Activated naive CD4-positive, alpha-beta T cell treated with anti-CD3 and anti-CD28 coated beads for 36 hours (primary cell): ENCODE data around the gene HOXC4. TPM values are rescaled to one million over a fixed set of nuclear protein-coding genes. Genes with fewer than 3 reads are reported as not detected.

ENCODE experiments used
- CTCF ChIA-PET: fragments of 350-600 bp; sonication (Branson Sonifier 250); formaldehyde crosslinking; loops from one replicate; lab custom pipeline; 2021; ENCODE audit warnings: antibody characterized with exemption; lab: Charles Lee
- DNase-seq: peaks from one replicate; pipeline ENCODE4 v3.0.0-alpha.2; 2020
- H3K27ac Mint-ChIP-seq: one replicate; pipeline ENCODE4 v1.8.0; 2021; ENCODE audit warnings: mild to moderate bottlenecking, mixed read lengths
- H3K27me3 Mint-ChIP-seq: one replicate; pipeline ENCODE4 v1.8.0; 2021; ENCODE audit warnings: low read depth, mixed read lengths
- H3K36me3 Mint-ChIP-seq: one replicate; pipeline ENCODE4 v1.8.0; 2021; ENCODE audit warnings: low read depth, mixed read lengths
- H3K4me1 Mint-ChIP-seq: one replicate; pipeline ENCODE4 v1.8.0; 2021; ENCODE audit warnings: low read depth, mixed read lengths
- H3K4me3 Mint-ChIP-seq: one replicate; pipeline ENCODE4 v1.8.0; 2021; ENCODE audit warnings: mild to moderate bottlenecking, moderate library complexity, mixed read lengths
- H3K9me3 Mint-ChIP-seq: one replicate; pipeline ENCODE4 v1.8.0; 2021; ENCODE audit warnings: mixed read lengths
- intact Hi-C: fragments of 100-400 bp; cut with micrococcal nuclease; formaldehyde crosslinking; loops from one replicate; pipeline ENCODE4 v1.15.1; 2023
- total RNA-seq, 2 experiments: library from RNA; stranded (reverse); gene quantifications; one replicate each; pipeline ENCODE4 v1.2.3, GENCODE V29; 2021

HOXC4 gene
- total RNA-seq, 2 experiments from 2014 or later = 0.12 TPM; not detected in 1

- CTCF ChIA-PET = interaction anchor here (1.0 to 6.5 kb wide), 4 partner anchors 22 to 196 kb away, joined by 3 to 72 read pairs (median 23); partner anchors contain the start of genes HOXC5 and SMUG1
- Mint-ChIP-seq H3K4me1 (peaks cover 32% of the 10 kb centered on the region), H3K27me3 (peaks cover 87% of the 10 kb centered on the region), H3K4me3 (no peak overlapping the region), H3K36me3 (no peaks in the 10 kb centered on the region), H3K27ac (no peak overlapping the region), H3K9me3 (no peaks in the 10 kb centered on the region)
- no peak for DNase-seq
- intact Hi-C loops = no loop called here
These were observed 43.3 kb upstream of the HOXC4 start for GRCh38 chr12:54010053-54010971.

DNA sequence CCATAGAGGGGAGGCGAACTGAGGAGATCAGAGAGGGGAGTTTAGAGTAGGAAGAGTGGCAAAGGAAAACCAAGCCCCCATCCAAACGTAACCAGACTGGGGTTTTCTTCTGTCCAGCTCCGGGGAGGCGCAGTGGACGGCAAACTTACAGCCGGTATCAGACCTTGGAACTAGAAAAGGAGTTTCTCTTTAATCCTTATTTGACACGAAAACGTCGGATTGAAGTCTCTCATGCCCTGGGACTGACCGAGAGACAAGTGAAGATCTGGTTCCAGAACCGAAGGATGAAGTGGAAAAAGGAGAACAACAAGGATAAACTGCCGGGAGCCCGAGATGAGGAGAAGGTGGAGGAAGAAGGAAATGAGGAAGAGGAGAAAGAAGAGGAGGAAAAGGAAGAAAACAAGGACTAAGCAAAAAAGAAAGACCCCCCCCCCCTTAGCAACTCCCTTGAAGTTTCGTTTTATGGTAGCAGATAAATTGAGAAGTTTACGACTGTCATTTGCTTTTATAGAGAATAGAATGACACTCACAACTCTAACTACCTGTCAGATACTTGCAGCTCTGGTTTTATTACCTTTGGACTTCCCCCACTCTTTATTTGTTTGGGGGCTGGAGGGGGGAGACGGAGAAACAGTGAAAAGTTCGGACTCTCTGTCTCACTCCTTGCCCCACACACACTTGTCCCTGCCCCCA, 42.5 kb upstream of the HOXC4 start:
- no peaks in the 10 kb centered on the region for H3K9me3 Mint-ChIP-seq
- peaks cover 27% of the 10 kb centered on the region for H3K4me1 Mint-ChIP-seq
- H3K27ac Mint-ChIP-seq = no peak overlapping the region
- H3K27me3 Mint-ChIP-seq = peaks cover 88% of the 10 kb centered on the region
- CTCF ChIA-PET = no interaction called here
- H3K4me3 Mint-ChIP-seq = no peak overlapping the region
- H3K36me3 Mint-ChIP-seq = no peaks in the 10 kb centered on the region
- intact Hi-C loops = no loop called here
- no peak for DNase-seq

DNA sequence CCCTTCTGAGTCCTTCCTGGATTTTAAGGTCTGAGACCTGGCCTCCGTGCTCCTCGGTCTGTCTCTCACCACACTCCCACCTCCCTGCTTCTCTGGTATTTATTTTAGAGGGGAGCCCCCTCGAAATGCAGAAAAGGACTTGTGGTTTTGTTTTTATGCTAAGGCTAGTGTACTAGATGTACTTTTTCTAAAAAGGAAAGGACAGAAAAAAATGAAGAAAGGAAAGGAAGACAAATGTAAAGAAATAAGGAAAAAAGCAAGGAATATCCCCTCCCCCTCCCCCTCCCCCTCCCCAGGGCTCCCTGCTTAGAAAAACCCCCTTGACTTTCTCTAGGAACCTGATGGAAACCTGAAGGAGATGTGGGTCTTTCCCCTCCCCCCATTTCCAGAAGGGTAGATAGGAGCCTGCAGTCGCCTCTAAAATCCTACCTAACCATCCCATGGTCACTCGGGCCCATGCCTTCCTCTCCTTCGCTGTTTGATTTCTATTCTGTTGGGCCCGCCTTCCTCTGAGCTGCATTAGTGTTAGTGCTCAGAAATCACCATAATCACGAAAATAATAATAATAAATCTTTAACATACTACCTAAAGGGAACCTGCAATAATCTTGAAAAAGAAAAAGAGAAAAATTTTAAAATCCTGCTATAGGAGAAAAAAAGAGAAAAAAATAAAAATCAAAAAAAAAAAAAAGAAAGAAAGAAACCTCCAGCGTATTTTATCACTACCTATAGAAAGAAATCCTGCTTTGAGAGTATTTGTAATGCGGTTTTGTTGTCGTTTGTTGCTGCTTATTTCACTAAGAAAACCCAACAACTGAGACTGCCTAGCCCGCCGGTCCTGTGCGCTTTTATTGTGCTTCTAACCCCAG, 41.7 kb upstream of the HOXC4 start:
- Mint-ChIP-seq H3K27ac (no peak overlapping the region), H3K36me3 (no peaks in the 10 kb centered on the region), H3K4me1 (peaks cover 21% of the 10 kb centered on the region), H3K4me3 (no peak overlapping the region), H3K27me3 (peaks cover 83% of the 10 kb centered on the region), H3K9me3 (no peaks in the 10 kb centered on the region)
- DNase-seq = no peak
- intact Hi-C loops = no loop called here
- CTCF ChIA-PET = interaction anchor here (1.4 kb wide), 1 partner anchor 21 kb away, joined by 4 read pairs; the partner anchor contains the start of gene HOXC5

DNA sequence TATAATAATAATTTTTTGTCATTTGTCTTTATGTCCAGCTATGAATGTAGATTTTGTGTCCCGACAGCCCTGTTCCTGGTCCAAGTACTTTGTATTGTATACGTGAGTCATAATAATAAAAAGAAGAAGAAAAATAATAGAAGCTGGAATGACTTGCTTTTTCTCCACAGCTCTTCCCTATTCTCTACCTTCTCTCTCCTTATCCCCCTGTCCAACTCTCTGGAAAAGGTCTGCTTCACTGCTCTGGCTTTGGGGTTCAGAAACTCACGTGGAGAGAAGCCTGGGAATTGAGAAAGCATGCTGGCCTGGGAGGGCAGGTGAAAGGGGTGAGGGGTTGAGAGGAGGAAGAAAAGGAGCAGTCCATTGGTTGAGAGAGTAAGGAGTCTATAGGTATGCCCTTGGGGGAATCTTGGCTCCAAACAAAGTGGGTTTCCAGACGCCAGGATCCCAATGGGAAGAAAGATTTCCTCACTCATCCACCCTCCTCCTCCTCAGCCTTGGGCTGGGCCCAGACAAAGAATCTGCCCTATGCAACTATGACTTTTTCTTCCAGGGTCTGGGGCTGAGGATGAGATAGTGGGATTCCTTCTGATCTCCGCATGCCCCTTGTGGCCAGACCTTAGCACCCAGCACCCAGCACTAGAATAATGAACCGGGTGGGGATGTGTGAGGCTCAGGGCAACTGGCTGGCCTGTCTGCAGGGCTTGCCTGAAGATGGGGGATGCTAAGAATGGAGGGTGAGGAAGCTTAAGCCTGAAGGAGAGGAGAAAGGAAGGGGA, 40.8 kb upstream of the HOXC4 start:
- H3K9me3 Mint-ChIP-seq = no peaks in the 10 kb centered on the region
- peaks cover 83% of the 10 kb centered on the region for H3K27me3 Mint-ChIP-seq
- no peaks in the 10 kb centered on the region for H3K36me3 Mint-ChIP-seq
- no peak for DNase-seq
- H3K27ac Mint-ChIP-seq = no peak overlapping the region
- peaks cover 25% of the 10 kb centered on the region for H3K4me1 Mint-ChIP-seq
- no peak overlapping the region for H3K4me3 Mint-ChIP-seq
- intact Hi-C loops = no loop called here
- CTCF ChIA-PET = interaction anchor here (1.4 kb wide), 1 partner anchor 20 kb away, joined by 4 read pairs; the partner anchor contains the start of gene HOXC5

DNA sequence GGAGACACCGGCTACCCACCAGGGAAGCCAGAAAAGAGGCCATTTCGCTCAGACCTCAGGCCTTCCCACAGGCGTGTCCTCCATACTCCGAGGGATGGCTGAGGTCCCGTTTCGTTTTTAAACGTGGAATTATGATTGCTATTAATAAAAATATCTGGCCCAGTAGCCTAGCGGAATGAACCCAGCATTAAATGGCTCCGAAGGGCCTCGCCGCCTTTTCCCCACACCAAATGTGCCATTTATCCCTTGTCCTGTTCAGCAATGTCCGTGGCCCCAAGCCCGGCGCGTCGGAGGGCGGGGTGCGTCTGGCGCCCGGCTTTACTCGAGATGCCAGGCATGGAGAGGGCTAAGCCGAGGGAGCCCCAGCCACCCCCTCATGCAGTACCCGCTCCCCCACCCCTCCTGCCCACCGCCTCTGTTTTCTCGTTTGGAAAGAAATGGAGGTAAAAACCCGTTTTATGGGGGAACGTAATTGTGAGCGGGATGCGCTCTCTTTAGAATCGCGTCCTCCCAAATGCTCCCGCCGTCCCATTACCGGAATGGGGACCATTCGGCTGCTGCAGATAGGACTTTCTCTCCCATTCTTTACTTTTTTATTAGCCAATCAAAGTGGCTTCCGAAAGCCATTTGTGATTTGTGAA, 39.1 kb upstream of the HOXC4 start:
- no peaks in the 10 kb centered on the region for H3K36me3 Mint-ChIP-seq
- no peak for DNase-seq
- H3K4me1 Mint-ChIP-seq = peaks cover 28% of the 10 kb centered on the region
- no peak overlapping the region for H3K27ac Mint-ChIP-seq
- H3K4me3 Mint-ChIP-seq = no peak overlapping the region
- H3K9me3 Mint-ChIP-seq = no peaks in the 10 kb centered on the region
- CTCF ChIA-PET = no interaction called here
- intact Hi-C loops = loop anchor here (5.0 kb wide), 1 partner anchor 353 kb away; no protein-coding TSS in a partner anchor
- peaks cover 75% of the 10 kb centered on the region for H3K27me3 Mint-ChIP-seq

DNA sequence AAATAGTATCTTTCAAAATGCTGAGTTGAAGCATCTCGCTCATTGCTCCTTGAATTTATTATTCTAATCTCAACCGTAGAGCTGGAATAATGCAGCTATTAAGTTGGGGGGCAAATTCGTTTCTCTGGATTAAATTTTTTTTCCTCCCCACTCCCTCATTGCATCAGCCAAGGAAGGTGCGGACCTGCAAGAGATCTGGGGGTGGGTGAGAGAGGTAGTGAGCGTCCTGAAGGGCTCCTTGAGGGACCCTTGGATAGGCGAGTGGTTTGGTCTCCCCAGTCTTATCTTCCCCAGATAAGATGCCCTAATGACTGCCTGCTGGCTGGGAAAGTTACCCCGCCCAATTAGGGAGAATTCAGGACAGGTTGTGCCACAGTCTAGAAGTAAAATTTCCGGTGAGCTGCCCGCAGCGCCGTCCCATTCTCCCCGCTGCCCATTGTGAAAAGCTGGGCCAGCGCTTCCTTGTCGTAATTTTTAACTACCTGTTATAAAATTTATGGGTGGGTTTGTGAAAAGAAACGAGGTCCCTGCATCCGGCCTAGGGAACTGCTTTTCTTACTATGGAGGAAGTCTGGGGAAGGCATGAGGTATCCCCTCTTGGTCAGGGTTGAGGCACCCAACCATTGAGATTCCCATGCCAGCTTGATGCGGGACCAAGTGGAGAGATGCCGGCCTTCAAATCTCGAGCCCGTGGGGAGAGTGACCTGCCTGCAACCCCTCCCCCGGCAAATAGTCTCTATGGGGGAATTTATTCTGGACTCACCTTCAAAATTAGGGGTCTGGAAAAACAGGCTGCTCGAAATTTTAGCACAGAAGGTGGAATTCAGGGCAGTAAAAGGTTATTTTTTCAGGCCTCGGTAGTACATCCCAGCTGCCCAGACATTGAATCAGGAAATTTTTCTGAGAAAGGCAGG, 38.4 kb upstream of the HOXC4 start:
- Mint-ChIP-seq H3K36me3 (no peaks in the 10 kb centered on the region), H3K4me3 (no peak overlapping the region), H3K4me1 (peaks cover 28% of the 10 kb centered on the region), H3K9me3 (no peaks in the 10 kb centered on the region), H3K27ac (no peak overlapping the region), H3K27me3 (peaks cover 75% of the 10 kb centered on the region)
- CTCF ChIA-PET = interaction anchor here (0.8 to 1.5 kb wide), 2 partner anchors 17 to 186 kb away, joined by 3 to 9 read pairs; partner anchors contain the start of gene HOXC5
- intact Hi-C loops = loop anchor here (5.0 kb wide), 1 partner anchor 352 kb away; no protein-coding TSS in a partner anchor
- DNase-seq = no peak

GRCh38 chr12:54016051-54016450, 37.6 kb upstream of the HOXC4 start:
- peaks cover 27% of the 10 kb centered on the region for H3K4me1 Mint-ChIP-seq
- H3K27ac Mint-ChIP-seq = no peak overlapping the region
- DNase-seq = no peak
- peaks cover 76% of the 10 kb centered on the region for H3K27me3 Mint-ChIP-seq
- intact Hi-C loops = loop anchor here (5.0 kb wide), 1 partner anchor 351 kb away; no protein-coding TSS in a partner anchor
- no peaks in the 10 kb centered on the region for H3K36me3 Mint-ChIP-seq
- H3K4me3 Mint-ChIP-seq = no peak overlapping the region
- CTCF ChIA-PET = interaction anchor here (0.6 to 2.4 kb wide), 6 partner anchors 11 to 199 kb away, joined by 3 to 12 read pairs (median 5); partner anchors contain the start of gene HOXC5
- H3K9me3 Mint-ChIP-seq = no peaks in the 10 kb centered on the region

DNA sequence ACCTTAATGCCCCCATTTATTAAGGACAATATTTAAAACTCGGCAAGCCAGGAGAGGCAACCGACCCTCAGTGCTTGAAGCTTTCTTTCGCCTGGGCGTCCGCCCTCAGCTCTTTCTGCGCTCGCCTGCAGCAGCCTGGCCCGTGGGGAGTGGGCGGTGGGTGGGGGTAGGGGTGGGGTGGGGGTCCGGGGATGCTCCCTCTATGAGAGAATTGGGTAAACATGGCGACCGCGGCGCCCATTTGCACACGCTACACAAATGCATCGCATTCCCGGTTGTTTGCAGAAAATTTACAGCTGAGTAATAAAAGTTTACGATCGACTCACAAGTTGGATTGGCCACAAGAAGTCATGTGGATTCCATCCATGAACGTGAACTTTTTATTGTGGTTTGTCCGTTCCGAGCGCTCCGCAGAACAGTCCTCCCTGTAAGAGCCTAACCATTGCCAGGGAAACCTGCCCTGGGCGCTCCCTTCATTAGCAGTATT, 37.1 kb upstream of the HOXC4 start:
- Mint-ChIP-seq H3K9me3 (no peaks in the 10 kb centered on the region), H3K36me3 (no peaks in the 10 kb centered on the region), H3K27ac (no peak overlapping the region), H3K27me3 (peaks cover 75% of the 10 kb centered on the region), H3K4me3 (no peak overlapping the region), H3K4me1 (peaks cover 24% of the 10 kb centered on the region)
- DNase-seq = no peak
- intact Hi-C loops = loop anchor here (5.0 kb wide), 1 partner anchor 351 kb away; no protein-coding TSS in a partner anchor
- CTCF ChIA-PET = interaction anchor here (0.6 to 2.4 kb wide), 6 partner anchors 11 to 199 kb away, joined by 3 to 12 read pairs (median 5); partner anchors contain the start of gene HOXC5

GRCh38 chr12:54017027-54017788, 36.4 kb upstream of the HOXC4 start:
- H3K4me3 Mint-ChIP-seq = peak overlapping the region; percentile 76
- H3K27me3 Mint-ChIP-seq = peaks cover 77% of the 10 kb centered on the region
- intact Hi-C loops = loop anchor here (1.0 to 5.0 kb wide), 2 partner anchors 8 to 350 kb away; no protein-coding TSS in a partner anchor
- DNase-seq = peak; percentile 19
- no peaks in the 10 kb centered on the region for H3K36me3 Mint-ChIP-seq
- CTCF ChIA-PET = interaction anchor here (0.6 to 2.4 kb wide), 13 partner anchors 8 to 198 kb away, joined by 3 to 12 read pairs (median 4); partner anchors contain the start of genes HOXC10, HOXC5 and HOXC8
- H3K9me3 Mint-ChIP-seq = no peaks in the 10 kb centered on the region
- H3K4me1 Mint-ChIP-seq = peaks cover 26% of the 10 kb centered on the region
- no peak overlapping the region for H3K27ac Mint-ChIP-seq
